Activated T-cell treated with anti-CD3 and anti-CD28 coated beads, Interleukin-2, amount 50 U/mL, for 72 hours (primary cell): ENCODE measurements around the gene PLEKHD1. TPM values are rescaled to one million over a fixed set of nuclear protein-coding genes. Genes with fewer than 3 reads are reported as not detected.
"Not testable (repeated sequence)": the region's sequence is repeated elsewhere in the genome, so short reads cannot be mapped to it uniquely, and the experiment has no call there.

ENCODE experiments used
- ATAC-seq, 2 donors: fragments of 150-1000 bp; cut with Tn5 transposase; replicated peaks in 1 of 2; 2 replicates each; pipeline ENCODE4 v1.10.0; 2021; ENCODE audit warnings: moderate library complexity in 2 of 2, mild to moderate bottlenecking in 1 of 2
- DNase-seq, 2 donors: peaks; one replicate each; pipeline ENCODE4 v3.0.0; 2021 to 2022; ENCODE audit warnings: mixed read lengths in 1 of 2
- H3K27ac Mint-ChIP-seq: one replicate; pipeline ENCODE4 v1.8.0; 2022; ENCODE audit warnings: mild to moderate bottlenecking, moderate library complexity, mixed read lengths
- H3K27me3 Mint-ChIP-seq: one replicate; pipeline ENCODE4 v1.8.0; 2022; ENCODE audit warnings: low read depth, mixed read lengths
- H3K36me3 Mint-ChIP-seq, 2 donors: one replicate each; pipeline ENCODE4 v1.8.0; 2022; ENCODE audit warnings: mixed read lengths in 2 of 2, mild to moderate bottlenecking in 1 of 2; ENCODE audit not compliant: insufficient read depth in 2 of 2
- H3K4me1 Mint-ChIP-seq: one replicate; pipeline ENCODE4 v1.8.0; 2022; ENCODE audit warnings: low read depth, mixed read lengths
- H3K4me3 Mint-ChIP-seq, 2 donors: one replicate each; pipeline ENCODE4 v1.8.0; 2022; ENCODE audit warnings: mild to moderate bottlenecking in 2 of 2, mixed read lengths in 2 of 2, moderate library complexity in 2 of 2
- H3K9me3 Mint-ChIP-seq, 2 donors: one replicate each; pipeline ENCODE4 v1.8.0; 2022; ENCODE audit warnings: mixed read lengths in 2 of 2
- total RNA-seq, 2 donors: library from RNA; stranded (reverse); gene quantifications; one replicate each; pipeline ENCODE4 v1.2.3, GENCODE V29; 2022

Gene PLEKHD1
- total RNA-seq, 2 donors from 2014 or later, result 0.12 TPM; not detected in 1

GRCh38 chr14:69471916-69472315 is 12.6 kb upstream of the PLEKHD1 start:
- H3K27me3 Mint-ChIP-seq, result no peaks in the 10 kb centered on the region
- ATAC-seq, result peak; percentile 59 to 81

GRCh38 chr14:69473260-69473659 is 11.3 kb upstream of the PLEKHD1 start:
- no peak for DNase-seq
- ATAC-seq, result no peak
- Mint-ChIP-seq H3K27ac (no peak overlapping the region), H3K36me3 (no peaks in the 10 kb centered on the region), H3K4me1 (no peaks in the 10 kb centered on the region), H3K9me3 (no peaks in the 10 kb centered on the region), H3K27me3 (no peaks in the 10 kb centered on the region), H3K4me3 (no peak overlapping the region)

More at GRCh38 chr14:69471916-69472315, 12.6 kb upstream of the PLEKHD1 start:
- H3K9me3 Mint-ChIP-seq, result no peaks in the 10 kb centered on the region
- H3K4me3 Mint-ChIP-seq, result no peak overlapping the region
- H3K36me3 Mint-ChIP-seq, result no peaks in the 10 kb centered on the region
- peak; percentile 7 to 46 for DNase-seq
- H3K4me1 Mint-ChIP-seq, result no peaks in the 10 kb centered on the region
- no peak overlapping the region for H3K27ac Mint-ChIP-seq

DNA sequence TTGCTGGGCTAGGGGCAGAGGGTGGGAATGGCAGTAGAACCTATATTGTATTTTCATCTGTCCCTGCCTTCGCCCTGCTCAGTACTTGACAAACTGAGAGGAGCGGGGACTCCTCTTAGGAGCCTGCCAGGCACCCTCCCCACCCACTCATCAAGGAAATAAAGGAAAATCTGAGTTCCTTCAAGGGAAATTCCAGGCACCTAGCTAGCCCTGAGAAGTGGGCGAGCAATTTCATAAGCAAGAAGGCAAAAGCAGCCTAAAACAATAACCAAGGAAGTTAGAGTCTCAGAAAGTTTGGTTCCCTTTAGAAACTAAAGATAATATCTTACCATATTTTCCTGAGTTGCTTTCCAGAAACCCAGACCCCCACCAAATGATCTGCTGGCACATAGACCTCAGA is 10.6 kb upstream of the PLEKHD1 start:
- H3K9me3 Mint-ChIP-seq, result no peaks in the 10 kb centered on the region
- no peak for ATAC-seq
- no peaks in the 10 kb centered on the region for H3K27me3 Mint-ChIP-seq
- no peak overlapping the region for H3K4me3 Mint-ChIP-seq
- DNase-seq, result no peak
- no peaks in the 10 kb centered on the region for H3K36me3 Mint-ChIP-seq
- H3K4me1 Mint-ChIP-seq, result no peaks in the 10 kb centered on the region
- H3K27ac Mint-ChIP-seq, result no peak overlapping the region

- no peaks in the 10 kb centered on the region for H3K4me1 Mint-ChIP-seq
- no peaks in the 10 kb centered on the region for H3K36me3 Mint-ChIP-seq
- peak in 1 of 2 donors; percentile 9 for DNase-seq
- no peaks in the 10 kb centered on the region for H3K9me3 Mint-ChIP-seq
- no peak overlapping the region for H3K27ac Mint-ChIP-seq
- peaks cover 6% of the 10 kb centered on the region for H3K27me3 Mint-ChIP-seq
- no peak overlapping the region for H3K4me3 Mint-ChIP-seq
- ATAC-seq, result peak; percentile 34 to 54
Observed at GRCh38 chr14:69475194-69475818, 9.2 kb upstream of the PLEKHD1 start.

DNA sequence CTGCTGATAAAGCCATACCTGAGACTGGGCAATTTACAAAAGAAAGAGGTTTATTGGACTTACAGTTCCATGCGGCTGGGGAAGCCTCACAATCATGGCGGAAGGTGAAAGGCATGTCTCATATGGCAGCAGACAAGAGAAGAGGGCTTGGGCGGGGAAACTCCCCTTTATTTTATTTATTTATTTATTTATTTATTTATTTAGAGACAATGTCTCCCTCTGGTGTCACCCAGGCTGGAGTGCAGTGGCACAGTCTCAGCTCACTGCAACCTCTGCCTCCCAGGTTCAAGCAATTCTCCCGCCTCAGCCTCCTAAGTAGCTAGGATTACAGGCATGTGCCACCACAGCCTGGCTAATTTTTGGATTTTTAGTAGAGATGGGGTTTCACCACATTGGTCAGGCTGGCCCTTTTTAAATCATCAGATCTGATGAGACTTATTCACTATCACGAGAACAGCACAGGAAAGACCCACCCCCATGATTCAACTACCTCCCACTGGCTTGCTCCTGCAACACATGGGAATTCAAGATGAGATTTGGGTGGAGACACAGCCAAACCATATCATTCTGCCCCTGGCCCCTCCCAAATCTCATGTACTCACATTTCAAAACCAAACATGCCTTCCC is 7.6 kb upstream of the PLEKHD1 start:
- not testable (repeated sequence) for ATAC-seq, H3K4me1 Mint-ChIP-seq, H3K36me3 Mint-ChIP-seq, H3K27ac Mint-ChIP-seq, DNase-seq, H3K4me3 Mint-ChIP-seq, H3K27me3 Mint-ChIP-seq, H3K9me3 Mint-ChIP-seq

DNA sequence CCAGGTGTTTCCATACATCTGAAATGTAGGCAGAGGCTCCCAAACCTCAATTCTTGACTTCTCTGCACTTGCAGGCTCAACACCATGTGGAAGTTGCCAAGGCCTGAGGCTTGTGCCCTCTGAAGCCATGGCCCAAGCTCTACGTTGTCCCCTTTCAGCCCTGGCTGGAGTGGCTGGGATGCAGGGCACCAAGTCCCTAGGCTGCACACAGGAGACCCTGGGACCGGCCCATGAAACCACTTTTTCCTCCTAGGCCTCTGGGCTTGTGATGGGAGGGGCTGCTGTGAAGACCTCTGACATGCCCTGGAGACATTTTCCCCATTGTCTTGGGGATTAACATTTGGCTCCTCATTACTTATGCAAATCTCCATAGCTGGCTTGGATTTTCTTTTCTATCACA is 6.5 kb upstream of the PLEKHD1 start:
- H3K4me3 Mint-ChIP-seq, H3K27ac Mint-ChIP-seq, DNase-seq, H3K9me3 Mint-ChIP-seq, ATAC-seq, H3K36me3 Mint-ChIP-seq, H3K4me1 Mint-ChIP-seq: not testable (repeated sequence)
- H3K27me3 Mint-ChIP-seq, result peaks cover 19% of the 10 kb centered on the region

DNA sequence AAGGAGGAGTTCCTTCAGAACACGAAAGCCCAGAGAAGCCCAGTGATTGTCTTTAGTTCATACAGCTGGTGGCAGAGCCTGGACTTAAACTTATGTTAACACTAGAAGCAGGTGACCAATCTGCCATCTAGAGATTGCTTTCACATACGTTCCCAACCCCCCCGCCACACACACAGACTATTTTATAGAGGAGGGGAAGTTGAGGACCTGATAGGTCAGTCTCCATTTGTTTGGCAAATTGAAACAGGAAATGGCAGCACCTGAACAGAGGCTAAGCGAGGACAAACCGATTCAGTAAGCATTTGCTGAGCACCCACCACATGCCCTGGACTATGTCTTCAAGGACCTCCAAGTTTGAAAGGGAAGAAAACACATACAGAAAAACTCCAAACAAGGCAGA is 4.8 kb upstream of the PLEKHD1 start:
- Mint-ChIP-seq H3K27me3 (peaks cover 30% of the 10 kb centered on the region), H3K36me3 (no peaks in the 10 kb centered on the region), H3K27ac (no peak overlapping the region), H3K4me1 (no peaks in the 10 kb centered on the region), H3K4me3 (no peak overlapping the region), H3K9me3 (no peaks in the 10 kb centered on the region)
- no peak for DNase-seq
- ATAC-seq, result no peak

GRCh38 chr14:69480136-69480535 is 4.4 kb upstream of the PLEKHD1 start:
- no peak overlapping the region for H3K4me3 Mint-ChIP-seq
- H3K4me1 Mint-ChIP-seq, result no peaks in the 10 kb centered on the region
- ATAC-seq (no peak), DNase-seq (no peak)
- no peaks in the 10 kb centered on the region for H3K9me3 Mint-ChIP-seq
- H3K27me3 Mint-ChIP-seq, result peaks cover 31% of the 10 kb centered on the region
- no peak overlapping the region for H3K27ac Mint-ChIP-seq
- H3K36me3 Mint-ChIP-seq, result no peaks in the 10 kb centered on the region

GRCh38 chr14:69481815-69482568 is 2.5 kb upstream of the PLEKHD1 start:
- no peak overlapping the region for H3K27ac Mint-ChIP-seq
- no peaks in the 10 kb centered on the region for H3K9me3 Mint-ChIP-seq
- DNase-seq (no peak), ATAC-seq (no peak)
- no peak overlapping the region for H3K4me3 Mint-ChIP-seq
- no peaks in the 10 kb centered on the region for H3K36me3 Mint-ChIP-seq
- H3K4me1 Mint-ChIP-seq, result no peaks in the 10 kb centered on the region
- peaks cover 50% of the 10 kb centered on the region for H3K27me3 Mint-ChIP-seq

- peak overlapping the region; percentile 29 to 62 for H3K4me3 Mint-ChIP-seq
- H3K27ac Mint-ChIP-seq, result no peak overlapping the region
- DNase-seq, result no peak
- peaks cover 58% of the 10 kb centered on the region for H3K27me3 Mint-ChIP-seq
- no peaks in the 10 kb centered on the region for H3K36me3 Mint-ChIP-seq
- H3K4me1 Mint-ChIP-seq, result no peaks in the 10 kb centered on the region
- H3K9me3 Mint-ChIP-seq, result no peaks in the 10 kb centered on the region
- peak in 1 of 2 donors; percentile 32 for ATAC-seq
Observed at GRCh38 chr14:69483765-69484443, 624 bp upstream of the PLEKHD1 start.

- H3K4me3 Mint-ChIP-seq, result peak overlapping the region in 1 of 2 donors; percentile 52
Observed at GRCh38 chr14:69485315-69485660, 760 bp downstream of the PLEKHD1 start.

DNA sequence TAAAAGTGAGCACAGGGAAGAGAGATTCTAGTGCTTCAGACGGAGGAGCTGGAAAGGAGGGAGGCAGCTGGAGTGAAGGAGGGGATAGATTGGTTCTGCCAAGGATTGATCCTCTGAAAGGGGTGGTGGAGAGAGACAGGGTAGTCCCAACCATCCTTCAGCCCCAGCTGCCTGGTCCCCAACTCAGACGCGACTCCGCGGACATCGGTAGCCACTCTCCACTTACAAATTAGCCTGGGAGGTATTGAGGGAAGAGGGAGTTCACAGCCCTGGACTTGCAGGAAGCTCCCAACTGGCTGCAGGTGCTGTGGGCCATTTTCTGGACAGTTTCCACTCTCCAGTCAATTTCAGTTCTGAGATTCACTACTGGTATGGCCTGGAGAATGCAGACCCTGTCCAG is 1.2 kb downstream of the PLEKHD1 start:
- H3K9me3 Mint-ChIP-seq, result no peaks in the 10 kb centered on the region
- ATAC-seq (no peak), DNase-seq (no peak)
- no peaks in the 10 kb centered on the region for H3K36me3 Mint-ChIP-seq
- no peak overlapping the region for H3K4me3 Mint-ChIP-seq
- H3K4me1 Mint-ChIP-seq, result no peaks in the 10 kb centered on the region
- no peak overlapping the region for H3K27ac Mint-ChIP-seq
- peaks cover 56% of the 10 kb centered on the region for H3K27me3 Mint-ChIP-seq

More at GRCh38 chr14:69485315-69485660, 760 bp downstream of the PLEKHD1 start:
- no peaks in the 10 kb centered on the region for H3K9me3 Mint-ChIP-seq
- H3K27me3 Mint-ChIP-seq, result peaks cover 53% of the 10 kb centered on the region
- no peak overlapping the region for H3K27ac Mint-ChIP-seq
- no peaks in the 10 kb centered on the region for H3K36me3 Mint-ChIP-seq
- DNase-seq (no peak), ATAC-seq (no peak)
- H3K4me1 Mint-ChIP-seq, result no peaks in the 10 kb centered on the region

DNA sequence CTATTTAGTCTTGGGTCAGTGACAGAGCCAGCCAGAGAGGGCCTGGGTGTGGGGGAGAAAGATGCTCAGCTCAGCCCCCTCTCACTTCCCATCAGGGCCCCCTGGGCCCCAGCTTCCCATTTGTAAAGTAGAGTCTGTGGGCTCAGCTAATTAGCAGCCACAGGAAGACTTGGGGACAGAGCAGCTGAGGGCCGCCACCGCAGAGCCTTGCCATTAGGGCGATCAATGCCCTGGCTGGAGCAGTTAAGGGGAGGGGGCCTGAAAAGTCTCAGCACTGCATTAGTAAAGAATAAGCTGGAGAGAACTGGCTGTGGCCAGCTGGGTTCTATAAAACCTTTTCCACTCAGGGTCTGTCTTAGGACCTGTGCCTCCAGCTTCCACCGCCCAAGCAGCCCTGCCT is 2.7 kb downstream of the PLEKHD1 start:
- peaks cover 51% of the 10 kb centered on the region for H3K27me3 Mint-ChIP-seq
- no peaks in the 10 kb centered on the region for H3K9me3 Mint-ChIP-seq
- no peak overlapping the region for H3K27ac Mint-ChIP-seq
- H3K4me1 Mint-ChIP-seq, result no peaks in the 10 kb centered on the region
- DNase-seq, result no peak
- no peak overlapping the region for H3K4me3 Mint-ChIP-seq
- H3K36me3 Mint-ChIP-seq, result no peaks in the 10 kb centered on the region
- no peak for ATAC-seq
